HepG2 (cell line): ENCODE data around the gene TK1. TPM values are rescaled to one million over a fixed set of nuclear protein-coding genes. Genes with fewer than 3 reads are reported as not detected.

Source experiments
- AGO2 ChIP-seq: fragments of 200-400 bp; formaldehyde crosslinking; optimal IDR thresholded peaks from 2 replicates; pipeline ENCODE3; 2017; ENCODE audit warnings: mild to moderate bottlenecking, low read depth, low read length, moderate library complexity
- ARNT2 ChIP-seq: sonication (generic); formaldehyde crosslinking; IDR thresholded peaks from 2 replicates; pipeline ENCODE4 v1.8.0; 2022; ENCODE audit warnings: mild to moderate bottlenecking, low read depth, missing genetic modification reagents, moderate library complexity
- BRD4 ChIP-seq: sonication (generic); formaldehyde crosslinking; IDR thresholded peaks from 2 replicates; pipeline ENCODE4 v1.4.0; 2020; ENCODE audit warnings: missing genetic modification reagents
- CEBPB ChIP-seq: IDR thresholded peaks from 2 replicates; pipeline ENCODE4 v1.6.1; 2011; ENCODE audit warnings: low read depth, low read length, improper control_type of control experiment, borderline replicate concordance
- GATA4 ChIP-seq: sonication (generic); IDR thresholded peaks from 2 replicates; pipeline ENCODE4 v1.6.1; 2016; ENCODE audit warnings: antibody characterized with exemption, low read depth, borderline replicate concordance
- MYC ChIP-seq: sonication (generic); formaldehyde crosslinking; IDR thresholded peaks from 2 replicates; pipeline ENCODE4 v1.9.0; 2021; ENCODE audit warnings: missing genetic modification reagents, borderline replicate concordance
- NBN ChIP-seq: fragments of 450-650 bp; conservative IDR thresholded peaks from 2 replicates; pipeline ENCODE4 v1.6.1; 2017
- NFE2L1 ChIP-seq: sonication (generic); formaldehyde crosslinking; IDR thresholded peaks from 2 replicates; pipeline ENCODE4 v1.4.0; 2020; ENCODE audit warnings: missing genetic modification reagents, mild to moderate bottlenecking, borderline replicate concordance
- SRY ChIP-seq: sonication (generic); formaldehyde crosslinking; IDR thresholded peaks from 2 replicates; pipeline ENCODE4 v1.8.0; 2022; ENCODE audit warnings: mild to moderate bottlenecking, missing genetic modification reagents
- ZBTB40 ChIP-seq, 2 experiments: fragments of 450-650 bp in 1 of 2; sonication (generic) in 1 of 2; formaldehyde crosslinking in 1 of 2; IDR thresholded peaks; 2 replicates each; pipeline versions ENCODE4 v1.6.1 to v1.8.0; 2016 to 2022; ENCODE audit warnings: antibody characterized with exemption in 1 of 2, mild to moderate bottlenecking in 1 of 2, missing genetic modification reagents in 1 of 2
- ZFP91 ChIP-seq: sonication (generic); formaldehyde crosslinking; IDR thresholded peaks from 2 replicates; pipeline ENCODE4 v1.9.0; 2022; ENCODE audit warnings: missing genetic modification reagents, mild to moderate bottlenecking, borderline replicate concordance
- ZFY ChIP-seq: sonication (generic); formaldehyde crosslinking; IDR thresholded peaks from 2 replicates; pipeline ENCODE4 v1.4.0; 2020; ENCODE audit warnings: missing genetic modification reagents
- ZNF160 ChIP-seq: sonication (generic); formaldehyde crosslinking; IDR thresholded peaks from 2 replicates; pipeline ENCODE4 v1.8.0; 2022; ENCODE audit warnings: mild to moderate bottlenecking, inconsistent platforms, missing genetic modification reagents
- ZNF263 ChIP-seq: sonication (generic); formaldehyde crosslinking; IDR thresholded peaks from 2 replicates; pipeline ENCODE4 v1.4.0; 2020; ENCODE audit warnings: missing genetic modification reagents
- ZNF572 ChIP-seq: sonication (generic); formaldehyde crosslinking; IDR thresholded peaks from 2 replicates; pipeline ENCODE4 v1.5.1; 2020; ENCODE audit warnings: mild to moderate bottlenecking, missing genetic modification reagents
- ZSCAN30 ChIP-seq: sonication (generic); formaldehyde crosslinking; IDR thresholded peaks from 2 replicates; pipeline ENCODE4 v1.5.0; 2020; ENCODE audit warnings: mild to moderate bottlenecking, missing genetic modification reagents
- polyA plus RNA-seq, 8 experiments: library from polyadenylated mRNA; depleted of rRNA in 3 of 8; stranded (reverse) in 7 of 8; unstranded in 1 of 8; fragments of >200 nt; fragmentation: Illumina TruSeq in 4 of 8; extraction: Trizol in 4 of 8; gene quantifications; 2 replicates each; pipeline versions ENCODE4 v1.2.1 to v1.2.3, GENCODE V29; 2011 to 2016; ENCODE audit warnings: low read depth in 4 of 8, missing spikeins in 1 of 8, mixed read lengths in 1 of 8; ENCODE audit not compliant: insufficient read depth in 1 of 8
- total RNA-seq, 5 experiments: library from RNA; depleted of rRNA; stranded (reverse); fragments of >200 nt; fragmentation: Illumina TruSeq; extraction: Trizol; gene quantifications; 2 replicates each; pipeline ENCODE4 v1.2.3, GENCODE V29; 2016; ENCODE audit warnings: low read depth in 1 of 5
- TF ChIP-seq, protein P1 (sequence below), 2 experiments: fragments of 450-650 bp in 1 of 2; sonication (generic) in 1 of 2; formaldehyde crosslinking; IDR thresholded peaks; 2 replicates each; pipeline versions ENCODE4 v1.5.0 to v1.8.0; 2020 to 2022; ENCODE audit warnings: mild to moderate bottlenecking in 1 of 2, missing genetic modification reagents in 1 of 2

Gene TK1
- total and polyA plus RNA-seq, 2 of the 13 experiments (the other 11 are each of a cell fraction or from before 2014, with no cell fraction given) = 45.0 to 96.0 TPM

DNA sequence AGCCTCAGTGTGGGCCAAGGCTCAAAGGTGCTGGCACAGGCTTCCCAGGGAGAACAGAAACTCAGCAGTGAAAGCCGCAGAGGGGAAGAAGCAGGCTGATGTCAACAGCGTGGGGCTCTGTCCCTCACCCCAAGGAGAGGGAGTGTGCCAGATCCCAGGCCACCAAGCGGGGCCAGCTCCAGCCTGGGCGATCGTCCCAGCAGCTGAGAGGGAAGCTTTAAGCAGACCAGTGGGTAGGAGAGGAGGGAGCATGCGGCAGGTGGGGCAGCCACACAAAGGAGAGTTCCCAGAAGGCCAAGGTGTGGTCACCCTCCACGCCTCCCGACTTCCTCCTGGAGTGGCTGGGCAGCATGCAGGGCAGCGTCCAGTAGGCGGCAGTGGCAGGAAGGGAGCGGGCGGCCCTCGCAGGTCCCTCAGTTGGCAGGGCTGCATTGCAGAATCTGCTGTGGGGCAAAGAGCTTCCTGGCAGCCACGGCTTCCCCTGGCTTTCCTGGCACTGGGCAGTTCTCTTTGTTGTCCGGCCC, 12.4 kb downstream of the TK1 start (continued):
- no peak for TF ChIP-seq ZBTB40 (IDR thresholded peaks at IDR 0.05)
- TF ChIP-seq ZBTB40 (CRISPR knock-in tag; IDR thresholded peaks at IDR 0.05) = no peak
- TF ChIP-seq ZFP91 (CRISPR knock-in tag) = peak; percentile 70; the same call in 1 of the 2 replicates
- TF ChIP-seq BRD4 (CRISPR knock-in tag) = no peak
- peak; percentile 34; the same call in 1 of the 2 replicates for TF ChIP-seq MYC (CRISPR knock-in tag)
- TF ChIP-seq ARNT2 (CRISPR knock-in tag) = no peak
- TF ChIP-seq ZFY = peak; percentile 21; the same call in 1 of the 2 replicates
- no peak for TF ChIP-seq NBN
- no peak for TF ChIP-seq GATA4
- TF ChIP-seq ZNF160 = 0 out of 2 replicates have a peak, but pooled peaks have one; percentile 38
- TF ChIP-seq AGO2 = peak; percentile 94
- TF ChIP-seq ZSCAN30 (CRISPR knock-in tag) = no peak
- TF ChIP-seq, protein P1, sequence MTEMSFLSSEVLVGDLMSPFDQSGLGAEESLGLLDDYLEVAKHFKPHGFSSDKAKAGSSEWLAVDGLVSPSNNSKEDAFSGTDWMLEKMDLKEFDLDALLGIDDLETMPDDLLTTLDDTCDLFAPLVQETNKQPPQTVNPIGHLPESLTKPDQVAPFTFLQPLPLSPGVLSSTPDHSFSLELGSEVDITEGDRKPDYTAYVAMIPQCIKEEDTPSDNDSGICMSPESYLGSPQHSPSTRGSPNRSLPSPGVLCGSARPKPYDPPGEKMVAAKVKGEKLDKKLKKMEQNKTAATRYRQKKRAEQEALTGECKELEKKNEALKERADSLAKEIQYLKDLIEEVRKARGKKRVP (CRISPR knock-in tag; IDR thresholded peaks at IDR 0.05) = no peak
- TF ChIP-seq SRY (CRISPR knock-in tag) = no peak
- TF ChIP-seq CEBPB = no peak
- 0 out of 2 replicates have a peak, but pooled peaks have one; percentile 11 for TF ChIP-seq ZNF263
- no peak for TF ChIP-seq NFE2L1 (CRISPR knock-in tag)
- 0 out of 2 replicates have a peak, but pooled peaks have one; percentile 15 for TF ChIP-seq ZNF572 (CRISPR knock-in tag)
